ENCODE measurements around the gene NF1. TPM values are rescaled to one million over a fixed set of nuclear protein-coding genes. Genes with fewer than 3 reads are reported as not detected.
A peak's percentile ranks its signal among the peaks of the same experiment; 100 is the strongest.

The NF1 gene
- polyA plus RNA-seq, 1 of the 3 experiments (the other 2 are of a cell fraction), result 19.6 TPM

DNA sequence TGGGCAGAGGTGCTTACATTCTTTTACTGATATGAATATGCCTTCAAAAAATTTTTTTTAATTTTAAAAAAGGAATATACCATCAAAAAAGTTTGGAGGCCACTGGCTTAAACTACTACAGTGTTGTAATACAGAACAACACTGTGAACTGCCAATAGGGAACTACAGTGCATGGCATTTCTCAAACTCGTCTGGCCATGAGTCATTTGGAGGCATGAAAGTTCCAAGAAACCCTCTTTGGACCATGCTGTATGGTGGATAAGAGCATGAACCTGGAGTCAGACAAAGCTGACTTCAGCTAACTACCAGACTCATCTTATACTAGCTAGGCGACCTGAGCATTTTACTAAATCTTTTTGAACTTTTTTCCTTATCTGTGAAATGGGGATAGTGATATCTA lies 9.2 kb upstream of the NF1 start:
- DNase-seq, result no peak
- H3K4me2 ChIP-seq, result no peak overlapping the region
- no peaks in the 10 kb centered on the region for H3K79me2 ChIP-seq (ENCODE audit: insufficient read depth)
- ChIA-PET POLR2A (interaction anchor here (0.8 kb wide), 1 partner anchor 124 kb away, joined by 3 read pairs; no protein-coding TSS in a partner anchor), CTCF (interaction anchor here (0.6 kb wide), 1 partner anchor 24 kb away, joined by 4 read pairs; no protein-coding TSS in a partner anchor)
- H3K36me3 ChIP-seq (replicated peaks in 1 of 2; ENCODE audit: control insufficient read depth in 1 of 2, insufficient read depth in 2 of 2, low read length in 1 of 2), result no peaks in the 10 kb centered on the region
- no peaks in the 10 kb centered on the region for H3K4me1 ChIP-seq (ENCODE audit: control insufficient read depth in 1 of 2, insufficient read depth in 2 of 2, low read depth in 1 of 2, low read length in 1 of 2)
- no peaks in the 10 kb centered on the region for H3F3A ChIP-seq (replicated peaks; ENCODE audit: insufficient read depth)
- WGBS (ENCODE audit: low lambda C conversion rate), result 48% methylated on average over 2 of the region's 2 CpGs
- H3K9ac ChIP-seq, result no peak overlapping the region
- no peak overlapping the region; a peak in 1 of 4 replicates for H3K27ac ChIP-seq (ENCODE audit: low read depth in 2 of 2, low read length in 1 of 2)
- no peak overlapping the region for H3K4me3 ChIP-seq (ENCODE audit: low read depth in 2 of 2, low read length in 1 of 2)
- no peaks in the 10 kb centered on the region for H3K9me2 ChIP-seq
- no peaks in the 10 kb centered on the region for H4K20me1 ChIP-seq (ENCODE audit: insufficient read depth)
- H3K27me3 ChIP-seq (ENCODE audit: insufficient read depth), result no peaks in the 10 kb centered on the region
- no peaks in the 10 kb centered on the region for H3K9me3 ChIP-seq
- no peak overlapping the region for H2AFZ ChIP-seq (ENCODE audit: low read depth)
- TF ChIP-seq SIN3A (IDR thresholded peaks at IDR 0.05; ENCODE audit: borderline replicate concordance, low read depth, low read length) (no peak), TAF1 (IDR thresholded peaks at IDR 0.05; ENCODE audit: borderline replicate concordance, low read depth, low read length) (no peak), FOXJ3 (CRISPR knock-in tag; IDR thresholded peaks at IDR 0.05) (no peak), YY1 (IDR thresholded peaks at IDR 0.05; ENCODE audit: low read depth) (no peak), TCF12 (IDR thresholded peaks at IDR 0.05) (peak; percentile 70), ELF1 (IDR thresholded peaks at IDR 0.05) (no peak), FOSL2 (IDR thresholded peaks at IDR 0.05; ENCODE audit: borderline replicate concordance, low read depth) (peak; percentile 73; the same call in 1 of the 2 replicates), MEF2A (IDR thresholded peaks at IDR 0.05; ENCODE audit: borderline replicate concordance, low read depth) (no peak), NRF1 (IDR thresholded peaks at IDR 0.05; ENCODE audit: low read depth, low read length) (no peak), JUND (IDR thresholded peaks at IDR 0.05) (peak; percentile 44), GABPA (IDR thresholded peaks at IDR 0.05; ENCODE audit: low read depth) (no peak), CHD2 (IDR thresholded peaks at IDR 0.05; ENCODE audit: low read length, partially characterized antibody) (no peak), GATA2 (CRISPR knock-in tag; IDR thresholded peaks at IDR 0.05) (no peak), EP300 (IDR thresholded peaks at IDR 0.05; ENCODE audit: borderline replicate concordance in 1 of 2, low read depth in 1 of 2, low read length in 1 of 2) (no peak), SMC3 (IDR thresholded peaks at IDR 0.05; ENCODE audit: low read depth, low read length) (no peak), RAD21 (IDR thresholded peaks at IDR 0.05; ENCODE audit: low read length) (no peak), FOXM1 (IDR thresholded peaks at IDR 0.05; ENCODE audit: low read depth) (no peak), NFIC (IDR thresholded peaks at IDR 0.05; ENCODE audit: borderline replicate concordance) (no peak), RFX5 (IDR thresholded peaks at IDR 0.05; ENCODE audit: low read length) (no peak), RCOR1 (IDR thresholded peaks at IDR 0.05; ENCODE audit: low read length) (no peak), TEAD4 (IDR thresholded peaks at IDR 0.05; ENCODE audit: borderline replicate concordance, insufficient read depth) (no peak)
- TF ChIP-seq, protein P1, sequence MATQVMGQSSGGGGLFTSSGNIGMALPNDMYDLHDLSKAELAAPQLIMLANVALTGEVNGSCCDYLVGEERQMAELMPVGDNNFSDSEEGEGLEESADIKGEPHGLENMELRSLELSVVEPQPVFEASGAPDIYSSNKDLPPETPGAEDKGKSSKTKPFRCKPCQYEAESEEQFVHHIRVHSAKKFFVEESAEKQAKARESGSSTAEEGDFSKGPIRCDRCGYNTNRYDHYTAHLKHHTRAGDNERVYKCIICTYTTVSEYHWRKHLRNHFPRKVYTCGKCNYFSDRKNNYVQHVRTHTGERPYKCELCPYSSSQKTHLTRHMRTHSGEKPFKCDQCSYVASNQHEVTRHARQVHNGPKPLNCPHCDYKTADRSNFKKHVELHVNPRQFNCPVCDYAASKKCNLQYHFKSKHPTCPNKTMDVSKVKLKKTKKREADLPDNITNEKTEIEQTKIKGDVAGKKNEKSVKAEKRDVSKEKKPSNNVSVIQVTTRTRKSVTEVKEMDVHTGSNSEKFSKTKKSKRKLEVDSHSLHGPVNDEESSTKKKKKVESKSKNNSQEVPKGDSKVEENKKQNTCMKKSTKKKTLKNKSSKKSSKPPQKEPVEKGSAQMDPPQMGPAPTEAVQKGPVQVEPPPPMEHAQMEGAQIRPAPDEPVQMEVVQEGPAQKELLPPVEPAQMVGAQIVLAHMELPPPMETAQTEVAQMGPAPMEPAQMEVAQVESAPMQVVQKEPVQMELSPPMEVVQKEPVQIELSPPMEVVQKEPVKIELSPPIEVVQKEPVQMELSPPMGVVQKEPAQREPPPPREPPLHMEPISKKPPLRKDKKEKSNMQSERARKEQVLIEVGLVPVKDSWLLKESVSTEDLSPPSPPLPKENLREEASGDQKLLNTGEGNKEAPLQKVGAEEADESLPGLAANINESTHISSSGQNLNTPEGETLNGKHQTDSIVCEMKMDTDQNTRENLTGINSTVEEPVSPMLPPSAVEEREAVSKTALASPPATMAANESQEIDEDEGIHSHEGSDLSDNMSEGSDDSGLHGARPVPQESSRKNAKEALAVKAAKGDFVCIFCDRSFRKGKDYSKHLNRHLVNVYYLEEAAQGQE (IDR thresholded peaks at IDR 0.05; ENCODE audit: low read depth, low read length), result no peak
- TF ChIP-seq, protein P2, sequence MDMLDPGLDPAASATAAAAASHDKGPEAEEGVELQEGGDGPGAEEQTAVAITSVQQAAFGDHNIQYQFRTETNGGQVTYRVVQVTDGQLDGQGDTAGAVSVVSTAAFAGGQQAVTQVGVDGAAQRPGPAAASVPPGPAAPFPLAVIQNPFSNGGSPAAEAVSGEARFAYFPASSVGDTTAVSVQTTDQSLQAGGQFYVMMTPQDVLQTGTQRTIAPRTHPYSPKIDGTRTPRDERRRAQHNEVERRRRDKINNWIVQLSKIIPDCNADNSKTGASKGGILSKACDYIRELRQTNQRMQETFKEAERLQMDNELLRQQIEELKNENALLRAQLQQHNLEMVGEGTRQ (IDR thresholded peaks at IDR 0.05; ENCODE audit: borderline replicate concordance, low read depth, low read length), result no peak
- TF ChIP-seq, protein P3, sequence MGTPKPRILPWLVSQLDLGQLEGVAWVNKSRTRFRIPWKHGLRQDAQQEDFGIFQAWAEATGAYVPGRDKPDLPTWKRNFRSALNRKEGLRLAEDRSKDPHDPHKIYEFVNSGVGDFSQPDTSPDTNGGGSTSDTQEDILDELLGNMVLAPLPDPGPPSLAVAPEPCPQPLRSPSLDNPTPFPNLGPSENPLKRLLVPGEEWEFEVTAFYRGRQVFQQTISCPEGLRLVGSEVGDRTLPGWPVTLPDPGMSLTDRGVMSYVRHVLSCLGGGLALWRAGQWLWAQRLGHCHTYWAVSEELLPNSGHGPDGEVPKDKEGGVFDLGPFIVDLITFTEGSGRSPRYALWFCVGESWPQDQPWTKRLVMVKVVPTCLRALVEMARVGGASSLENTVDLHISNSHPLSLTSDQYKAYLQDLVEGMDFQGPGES (IDR thresholded peaks at IDR 0.05; ENCODE audit: low read depth, low read length), result no peak
- TF ChIP-seq, protein P4, sequence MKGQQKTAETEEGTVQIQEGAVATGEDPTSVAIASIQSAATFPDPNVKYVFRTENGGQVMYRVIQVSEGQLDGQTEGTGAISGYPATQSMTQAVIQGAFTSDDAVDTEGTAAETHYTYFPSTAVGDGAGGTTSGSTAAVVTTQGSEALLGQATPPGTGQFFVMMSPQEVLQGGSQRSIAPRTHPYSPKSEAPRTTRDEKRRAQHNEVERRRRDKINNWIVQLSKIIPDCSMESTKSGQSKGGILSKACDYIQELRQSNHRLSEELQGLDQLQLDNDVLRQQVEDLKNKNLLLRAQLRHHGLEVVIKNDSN (IDR thresholded peaks at IDR 0.05; ENCODE audit: borderline replicate concordance, low read depth), result no peak
- TF ChIP-seq, protein P5, sequence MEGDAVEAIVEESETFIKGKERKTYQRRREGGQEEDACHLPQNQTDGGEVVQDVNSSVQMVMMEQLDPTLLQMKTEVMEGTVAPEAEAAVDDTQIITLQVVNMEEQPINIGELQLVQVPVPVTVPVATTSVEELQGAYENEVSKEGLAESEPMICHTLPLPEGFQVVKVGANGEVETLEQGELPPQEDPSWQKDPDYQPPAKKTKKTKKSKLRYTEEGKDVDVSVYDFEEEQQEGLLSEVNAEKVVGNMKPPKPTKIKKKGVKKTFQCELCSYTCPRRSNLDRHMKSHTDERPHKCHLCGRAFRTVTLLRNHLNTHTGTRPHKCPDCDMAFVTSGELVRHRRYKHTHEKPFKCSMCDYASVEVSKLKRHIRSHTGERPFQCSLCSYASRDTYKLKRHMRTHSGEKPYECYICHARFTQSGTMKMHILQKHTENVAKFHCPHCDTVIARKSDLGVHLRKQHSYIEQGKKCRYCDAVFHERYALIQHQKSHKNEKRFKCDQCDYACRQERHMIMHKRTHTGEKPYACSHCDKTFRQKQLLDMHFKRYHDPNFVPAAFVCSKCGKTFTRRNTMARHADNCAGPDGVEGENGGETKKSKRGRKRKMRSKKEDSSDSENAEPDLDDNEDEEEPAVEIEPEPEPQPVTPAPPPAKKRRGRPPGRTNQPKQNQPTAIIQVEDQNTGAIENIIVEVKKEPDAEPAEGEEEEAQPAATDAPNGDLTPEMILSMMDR (IDR thresholded peaks at IDR 0.05), result no peak
- TF ChIP-seq, protein P6, sequence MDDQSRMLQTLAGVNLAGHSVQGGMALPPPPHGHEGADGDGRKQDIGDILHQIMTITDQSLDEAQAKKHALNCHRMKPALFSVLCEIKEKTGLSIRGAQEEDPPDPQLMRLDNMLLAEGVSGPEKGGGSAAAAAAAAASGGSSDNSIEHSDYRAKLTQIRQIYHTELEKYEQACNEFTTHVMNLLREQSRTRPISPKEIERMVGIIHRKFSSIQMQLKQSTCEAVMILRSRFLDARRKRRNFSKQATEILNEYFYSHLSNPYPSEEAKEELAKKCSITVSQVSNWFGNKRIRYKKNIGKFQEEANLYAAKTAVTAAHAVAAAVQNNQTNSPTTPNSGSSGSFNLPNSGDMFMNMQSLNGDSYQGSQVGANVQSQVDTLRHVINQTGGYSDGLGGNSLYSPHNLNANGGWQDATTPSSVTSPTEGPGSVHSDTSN (IDR thresholded peaks at IDR 0.05), result peak; percentile 39; the same call in 1 of the 2 replicates
